ENCODE measurements around the gene SH3RF3. TPM values are rescaled to one million over a fixed set of nuclear protein-coding genes. Genes with fewer than 3 reads are reported as not detected.

Gene SH3RF3
- total RNA-seq, 2 donors from 2014 or later, result 1.3 to 2.5 TPM

- intact Hi-C loops (cut with DNase I), result no loop called here
- Histone ChIP-seq H3K4me1 (no peaks in the 10 kb centered on the region), H3K27me3 (no peaks in the 10 kb centered on the region), H3K4me3 (no peak overlapping the region), H3K9me3 (no peaks in the 10 kb centered on the region), H3K27ac (no peak overlapping the region), H3K9ac (ENCODE audit: low read depth in 2 of 2, low read length in 2 of 2) (no peak overlapping the region), H3K36me3 (no peaks in the 10 kb centered on the region)
- TF ChIP-seq, protein P1, sequence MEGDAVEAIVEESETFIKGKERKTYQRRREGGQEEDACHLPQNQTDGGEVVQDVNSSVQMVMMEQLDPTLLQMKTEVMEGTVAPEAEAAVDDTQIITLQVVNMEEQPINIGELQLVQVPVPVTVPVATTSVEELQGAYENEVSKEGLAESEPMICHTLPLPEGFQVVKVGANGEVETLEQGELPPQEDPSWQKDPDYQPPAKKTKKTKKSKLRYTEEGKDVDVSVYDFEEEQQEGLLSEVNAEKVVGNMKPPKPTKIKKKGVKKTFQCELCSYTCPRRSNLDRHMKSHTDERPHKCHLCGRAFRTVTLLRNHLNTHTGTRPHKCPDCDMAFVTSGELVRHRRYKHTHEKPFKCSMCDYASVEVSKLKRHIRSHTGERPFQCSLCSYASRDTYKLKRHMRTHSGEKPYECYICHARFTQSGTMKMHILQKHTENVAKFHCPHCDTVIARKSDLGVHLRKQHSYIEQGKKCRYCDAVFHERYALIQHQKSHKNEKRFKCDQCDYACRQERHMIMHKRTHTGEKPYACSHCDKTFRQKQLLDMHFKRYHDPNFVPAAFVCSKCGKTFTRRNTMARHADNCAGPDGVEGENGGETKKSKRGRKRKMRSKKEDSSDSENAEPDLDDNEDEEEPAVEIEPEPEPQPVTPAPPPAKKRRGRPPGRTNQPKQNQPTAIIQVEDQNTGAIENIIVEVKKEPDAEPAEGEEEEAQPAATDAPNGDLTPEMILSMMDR (IDR thresholded peaks at IDR 0.05), result no peak
- DNase-seq, result no peak
Observed at GRCh38 chr2:109153807-109154206, 24.8 kb downstream of the SH3RF3 start.

DNA sequence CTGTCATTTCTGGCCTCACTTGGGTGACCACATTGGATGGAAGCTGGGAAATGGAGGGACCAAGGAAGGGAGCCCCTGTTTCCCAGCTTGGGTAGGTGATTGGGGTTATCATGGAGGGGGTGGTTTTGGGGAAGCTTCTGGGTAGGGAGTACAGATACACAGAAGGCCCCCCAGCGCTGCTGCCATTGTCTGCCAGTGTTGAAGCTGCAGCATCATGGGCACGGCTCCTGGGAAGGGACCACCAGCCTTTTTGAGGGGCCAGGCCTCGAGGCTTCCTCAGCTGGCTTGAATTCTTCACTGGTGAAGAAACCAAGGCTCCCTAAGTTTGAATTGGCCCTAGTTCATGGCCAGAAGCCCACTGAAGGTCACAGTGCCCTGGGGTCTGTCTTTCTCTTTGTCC is 25.2 kb downstream of the SH3RF3 start:
- no peak overlapping the region for H3K27ac ChIP-seq
- H3K9me3 ChIP-seq, result no peaks in the 10 kb centered on the region
- TF ChIP-seq, protein P1 (IDR thresholded peaks at IDR 0.05), result no peak
- no peaks in the 10 kb centered on the region for H3K27me3 ChIP-seq
- no peaks in the 10 kb centered on the region for H3K4me1 ChIP-seq
- no peak overlapping the region for H3K9ac ChIP-seq (ENCODE audit: low read depth in 2 of 2, low read length in 2 of 2)
- DNase-seq, result no peak
- H3K36me3 ChIP-seq, result no peaks in the 10 kb centered on the region
- no peak overlapping the region for H3K4me3 ChIP-seq
- intact Hi-C loops (cut with DNase I), result no loop called here

DNA sequence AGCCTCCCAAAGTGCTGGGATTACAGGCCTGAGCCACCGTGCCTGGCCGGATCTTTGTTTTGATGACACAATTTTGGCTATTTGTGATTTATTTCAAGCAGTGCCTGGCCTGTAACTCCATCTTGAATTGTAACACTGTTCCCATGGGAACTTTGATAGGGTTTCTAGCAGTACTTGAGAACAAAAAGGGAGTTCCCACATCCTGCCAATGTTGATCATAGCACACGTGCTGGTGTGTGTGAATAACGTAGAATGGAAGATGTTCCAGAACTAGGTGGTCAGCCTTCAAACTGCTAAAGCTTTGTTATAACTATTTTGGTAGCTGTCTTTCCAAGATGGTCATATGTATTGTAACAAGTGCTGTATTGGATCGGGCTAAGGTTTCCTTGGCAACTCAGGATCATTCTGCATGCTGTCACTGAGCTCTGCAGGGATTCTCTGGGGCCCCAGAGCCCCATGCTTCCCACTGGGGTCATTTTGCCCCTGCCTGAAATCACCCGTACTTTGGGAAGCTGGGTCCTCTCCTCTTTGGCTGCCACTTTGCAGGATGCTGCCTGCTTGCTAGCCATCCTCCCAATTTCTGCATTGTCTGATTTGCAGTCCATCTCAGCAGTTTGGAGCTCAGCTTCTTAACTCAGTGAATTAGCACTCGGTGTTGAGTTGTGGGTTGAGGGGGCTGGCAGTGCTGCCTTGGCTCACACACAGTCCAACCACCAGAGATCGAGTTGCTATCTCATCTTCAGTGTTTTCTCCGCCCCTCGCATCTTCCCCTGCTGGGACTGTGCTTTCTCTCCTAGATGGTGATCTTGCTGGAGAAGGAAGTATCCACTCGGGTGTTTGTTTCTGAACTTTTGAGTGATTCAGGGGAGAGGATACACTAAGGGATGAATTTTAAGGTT is 26.8 kb downstream of the SH3RF3 start:
- no peaks in the 10 kb centered on the region for H3K4me1 ChIP-seq
- H3K9me3 ChIP-seq, result no peaks in the 10 kb centered on the region
- intact Hi-C loops (cut with DNase I), result no loop called here
- DNase-seq, result no peak
- H3K9ac ChIP-seq (ENCODE audit: low read depth in 2 of 2, low read length in 2 of 2), result no peak overlapping the region
- H3K36me3 ChIP-seq, result no peaks in the 10 kb centered on the region
- no peaks in the 10 kb centered on the region for H3K27me3 ChIP-seq
- no peak overlapping the region for H3K4me3 ChIP-seq
- TF ChIP-seq, protein P1 (IDR thresholded peaks at IDR 0.05), result no peak
- H3K27ac ChIP-seq, result no peak overlapping the region

- H3K27me3 ChIP-seq, result no peaks in the 10 kb centered on the region
- no peaks in the 10 kb centered on the region for H3K9me3 ChIP-seq
- H3K9ac ChIP-seq (ENCODE audit: low read depth in 2 of 2, low read length in 2 of 2), result no peak overlapping the region
- H3K27ac ChIP-seq, result no peak overlapping the region
- no peaks in the 10 kb centered on the region for H3K4me1 ChIP-seq
- no peak for DNase-seq
- TF ChIP-seq, protein P1 (IDR thresholded peaks at IDR 0.05), result no peak
- H3K4me3 ChIP-seq, result no peak overlapping the region
- H3K36me3 ChIP-seq, result no peaks in the 10 kb centered on the region
- intact Hi-C loops (cut with DNase I), result no loop called here
Observed at GRCh38 chr2:109157563-109158105, 28.6 kb downstream of the SH3RF3 start.

- no peak for DNase-seq
- Histone ChIP-seq H3K4me3 (no peak overlapping the region), H3K36me3 (no peaks in the 10 kb centered on the region), H3K27ac (no peak overlapping the region), H3K9ac (ENCODE audit: low read depth in 2 of 2, low read length in 2 of 2) (no peak overlapping the region), H3K27me3 (no peaks in the 10 kb centered on the region), H3K9me3 (no peaks in the 10 kb centered on the region), H3K4me1 (no peaks in the 10 kb centered on the region)
- intact Hi-C loops (cut with DNase I), result no loop called here
- TF ChIP-seq, protein P1 (IDR thresholded peaks at IDR 0.05), result no peak
Observed at GRCh38 chr2:109158237-109158636, 29.2 kb downstream of the SH3RF3 start.
